22Rv1 (cell line): Measurements from ENCODE around the gene POLR1E.

Source experiments
- ZFX ChIP-seq: fragments of 450-650 bp; IDR thresholded peaks from 2 replicates; pipeline ENCODE4 v1.6.1; 2017; ENCODE audit warnings: antibody characterized with exemption, borderline replicate concordance
- TF ChIP-seq, protein P1 (sequence below): fragments of 450-650 bp; IDR thresholded peaks from 2 replicates; pipeline ENCODE4 v1.5.1; 2017; ENCODE audit warnings: mild to moderate bottlenecking

- TF ChIP-seq, protein P1, sequence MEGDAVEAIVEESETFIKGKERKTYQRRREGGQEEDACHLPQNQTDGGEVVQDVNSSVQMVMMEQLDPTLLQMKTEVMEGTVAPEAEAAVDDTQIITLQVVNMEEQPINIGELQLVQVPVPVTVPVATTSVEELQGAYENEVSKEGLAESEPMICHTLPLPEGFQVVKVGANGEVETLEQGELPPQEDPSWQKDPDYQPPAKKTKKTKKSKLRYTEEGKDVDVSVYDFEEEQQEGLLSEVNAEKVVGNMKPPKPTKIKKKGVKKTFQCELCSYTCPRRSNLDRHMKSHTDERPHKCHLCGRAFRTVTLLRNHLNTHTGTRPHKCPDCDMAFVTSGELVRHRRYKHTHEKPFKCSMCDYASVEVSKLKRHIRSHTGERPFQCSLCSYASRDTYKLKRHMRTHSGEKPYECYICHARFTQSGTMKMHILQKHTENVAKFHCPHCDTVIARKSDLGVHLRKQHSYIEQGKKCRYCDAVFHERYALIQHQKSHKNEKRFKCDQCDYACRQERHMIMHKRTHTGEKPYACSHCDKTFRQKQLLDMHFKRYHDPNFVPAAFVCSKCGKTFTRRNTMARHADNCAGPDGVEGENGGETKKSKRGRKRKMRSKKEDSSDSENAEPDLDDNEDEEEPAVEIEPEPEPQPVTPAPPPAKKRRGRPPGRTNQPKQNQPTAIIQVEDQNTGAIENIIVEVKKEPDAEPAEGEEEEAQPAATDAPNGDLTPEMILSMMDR: no peak
- no peak for TF ChIP-seq ZFX
Observed at GRCh38 chr9:37446401-37446800, 39.3 kb upstream of the POLR1E start.
